Mucosa of rectum (tissue), 2 donors: Measurements from ENCODE around the gene PPP1R3E.

Source experiments
- H3K27ac ChIP-seq, 2 donors: one replicate each; pipeline ENCODE4 v1.7.0; 2013; ENCODE audit warnings: inconsistent platforms in 2 of 2, low read depth in 2 of 2, low read length in 2 of 2
- H3K27me3 ChIP-seq, 2 donors: one replicate each; pipeline ENCODE4 v1.7.0; 2013; ENCODE audit warnings: low read length in 2 of 2; ENCODE audit not compliant: control insufficient read depth in 2 of 2, insufficient read depth in 2 of 2
- H3K36me3 ChIP-seq, 2 donors: one replicate each; pipeline ENCODE4 v1.7.0; 2013; ENCODE audit warnings: low read length in 2 of 2; ENCODE audit not compliant: control insufficient read depth in 2 of 2, insufficient read depth in 2 of 2
- H3K4me1 ChIP-seq, 2 donors: one replicate each; pipeline ENCODE4 v1.7.0; 2013; ENCODE audit warnings: low read length in 2 of 2, mild to moderate bottlenecking in 1 of 2; ENCODE audit not compliant: control insufficient read depth in 2 of 2, insufficient read depth in 2 of 2
- H3K4me3 ChIP-seq, 2 donors: one replicate each; pipeline ENCODE4 v1.7.0; 2013; ENCODE audit warnings: low read length in 2 of 2
- H3K9ac ChIP-seq, 2 donors: one replicate each; pipeline ENCODE4 v1.7.0; 2013; ENCODE audit warnings: low read length in 2 of 2, low read depth in 1 of 2, mild to moderate bottlenecking in 1 of 2
- H3K9me3 ChIP-seq, 2 donors: one replicate each; pipeline ENCODE4 v1.7.0; 2013; ENCODE audit warnings: low read length in 2 of 2; ENCODE audit not compliant: control insufficient read depth in 2 of 2
- donor health status: healthy.
- donor health status: Normal muscosa, but diverticular disease.

Gene PPP1R3E

GRCh38 chr14:23321572-23322547 lies 19.2 kb upstream of the PPP1R3E start:
- H3K4me1 ChIP-seq: peaks cover 13 to 16% of the 10 kb centered on the region in 2 donors
- peaks cover 16 to 24% of the 10 kb centered on the region in 2 donors for H3K36me3 ChIP-seq
- H3K9me3 ChIP-seq: no peaks in the 10 kb centered on the region
- H3K9ac ChIP-seq: peak overlapping the region; percentile 89 to 91
- H3K4me3 ChIP-seq: peak overlapping the region; percentile 93 to 94
- peak overlapping the region; percentile 88 for H3K27ac ChIP-seq
- no peaks in the 10 kb centered on the region for H3K27me3 ChIP-seq

- H3K27me3 ChIP-seq: no peaks in the 10 kb centered on the region
- peak within 1 kb of the TSS; percentile 89 to 91 for H3K9ac ChIP-seq
- H3K36me3 ChIP-seq: peaks cover 16 to 24% of the 10 kb centered on the region in 2 donors
- H3K4me3 ChIP-seq: peak within 1 kb of the TSS; percentile 93 to 94
- H3K9me3 ChIP-seq: no peaks in the 10 kb centered on the region
- peak within 1 kb of the TSS; percentile 88 to 92 for H3K27ac ChIP-seq
- H3K4me1 ChIP-seq: peaks cover 13 to 16% of the 10 kb centered on the region in 2 donors
Observed at GRCh38 chr14:23320584-23321571, 18.2 kb upstream of the PPP1R3E start, which contains the start of gene PABPN1. PABPN1 (plus strand) TSS chr14:23321457; CDS start chr14:23321470, 13 bp downstream.

- H3K4me3 ChIP-seq: peak overlapping the region; percentile 67 to 74
- H3K36me3 ChIP-seq: peaks cover 12 to 20% of the 10 kb centered on the region in 2 donors
- H3K4me1 ChIP-seq: peaks cover 13 to 16% of the 10 kb centered on the region in 2 donors
- H3K27ac ChIP-seq: peak overlapping the region; percentile 86 to 92
- H3K9me3 ChIP-seq: no peaks in the 10 kb centered on the region
- peak overlapping the region; percentile 17 to 53 for H3K9ac ChIP-seq
- H3K27me3 ChIP-seq: no peaks in the 10 kb centered on the region
Observed at GRCh38 chr14:23319746-23320583, 17.3 kb upstream of the PPP1R3E start.

GRCh38 chr14:23316300-23316699 lies 13.6 kb upstream of the PPP1R3E start:
- no peak overlapping the region for H3K27ac ChIP-seq
- H3K4me3 ChIP-seq: no peak overlapping the region
- peaks cover 0 to 5% of the 10 kb centered on the region in 2 donors for H3K36me3 ChIP-seq
- peaks cover 5 to 6% of the 10 kb centered on the region in 2 donors for H3K4me1 ChIP-seq
- no peak overlapping the region for H3K9ac ChIP-seq
- H3K27me3 ChIP-seq: no peaks in the 10 kb centered on the region
- no peaks in the 10 kb centered on the region for H3K9me3 ChIP-seq

GRCh38 chr14:23310546-23310945 lies 7.9 kb upstream of the PPP1R3E start:
- H3K27me3 ChIP-seq: no peaks in the 10 kb centered on the region
- peaks cover 29 to 37% of the 10 kb centered on the region in 2 donors for H3K4me1 ChIP-seq
- no peak overlapping the region for H3K27ac ChIP-seq
- H3K9ac ChIP-seq: no peak overlapping the region
- H3K36me3 ChIP-seq: peaks cover 16 to 31% of the 10 kb centered on the region in 2 donors
- H3K9me3 ChIP-seq: no peaks in the 10 kb centered on the region
- H3K4me3 ChIP-seq: no peak overlapping the region

GRCh38 chr14:23308721-23309445 lies 6.2 kb upstream of the PPP1R3E start:
- Histone ChIP-seq H3K9me3 (no peaks in the 10 kb centered on the region), H3K4me3 (peak overlapping the region in 1 of 2 donors; percentile 36), H3K9ac (no peak overlapping the region), H3K4me1 (peaks cover 31 to 42% of the 10 kb centered on the region in 2 donors), H3K27ac (no peak overlapping the region), H3K36me3 (peaks cover 16 to 31% of the 10 kb centered on the region in 2 donors), H3K27me3 (no peaks in the 10 kb centered on the region)

GRCh38 chr14:23307687-23308644 lies 5.3 kb upstream of the PPP1R3E start:
- H3K4me3 ChIP-seq: peak overlapping the region; percentile 83 to 98
- H3K9me3 ChIP-seq: no peaks in the 10 kb centered on the region
- peaks cover 16 to 31% of the 10 kb centered on the region in 2 donors for H3K36me3 ChIP-seq
- no peaks in the 10 kb centered on the region for H3K27me3 ChIP-seq
- peak overlapping the region in 1 of 2 donors; percentile 97 for H3K27ac ChIP-seq
- H3K9ac ChIP-seq: peak overlapping the region; percentile 94 to 95
- peaks cover 33 to 43% of the 10 kb centered on the region in 2 donors for H3K4me1 ChIP-seq

GRCh38 chr14:23307146-23307530 lies 4.5 kb upstream of the PPP1R3E start:
- no peaks in the 10 kb centered on the region for H3K27me3 ChIP-seq
- peaks cover 39 to 49% of the 10 kb centered on the region in 2 donors for H3K4me1 ChIP-seq
- no peaks in the 10 kb centered on the region for H3K9me3 ChIP-seq
- peak overlapping the region; percentile 94 to 95 for H3K9ac ChIP-seq
- H3K4me3 ChIP-seq: peak overlapping the region; percentile 83 to 98
- peak overlapping the region; percentile 96 to 97 for H3K27ac ChIP-seq
- H3K36me3 ChIP-seq: peaks cover 16 to 31% of the 10 kb centered on the region in 2 donors
